Subcutaneous abdominal adipose tissue (tissue), 5 donors: ENCODE measurements around the gene DPP9.
"Not testable (repeated sequence)": the region's sequence is repeated elsewhere in the genome, so short reads cannot be mapped to it uniquely, and the experiment has no call there.

ENCODE experiments used
- H3K27ac ChIP-seq: one replicate; pipeline ENCODE4 v1.7.0; 2013; ENCODE audit warnings: low read depth, mild to moderate bottlenecking, inconsistent platforms, low read length, moderate library complexity
- H3K27me3 ChIP-seq, 5 donors: one replicate each; pipeline ENCODE4 v1.7.0; 2013; ENCODE audit warnings: low read length in 5 of 5, inconsistent platforms in 1 of 5; ENCODE audit not compliant: control insufficient read depth in 5 of 5, insufficient read depth in 4 of 5
- H3K36me3 ChIP-seq, 5 donors: one replicate each; pipeline ENCODE4 v1.7.0; 2013; ENCODE audit warnings: low read length in 5 of 5; ENCODE audit not compliant: control insufficient read depth in 5 of 5, insufficient read depth in 5 of 5
- H3K4me1 ChIP-seq, 5 donors: one replicate each; pipeline ENCODE4 v1.7.0; 2013; ENCODE audit warnings: low read length in 5 of 5, mild to moderate bottlenecking in 3 of 5, moderate library complexity in 1 of 5; ENCODE audit not compliant: control insufficient read depth in 5 of 5, insufficient read depth in 5 of 5
- H3K4me3 ChIP-seq, 5 donors: one replicate each; pipeline ENCODE4 v1.7.0; 2013; ENCODE audit warnings: low read length in 5 of 5, low read depth in 1 of 5
- H3K9ac ChIP-seq, 5 donors: one replicate each; pipeline ENCODE4 v1.7.0; 2013; ENCODE audit warnings: low read length in 5 of 5, mild to moderate bottlenecking in 4 of 5, moderate library complexity in 3 of 5
- H3K9me3 ChIP-seq, 5 donors: one replicate each; pipeline ENCODE4 v1.7.0; 2013; ENCODE audit warnings: low read length in 5 of 5; ENCODE audit not compliant: control insufficient read depth in 5 of 5
- donor health status: healthy.
- donor health status: healthy.
- donor health status: healthy.
- donor health status: healthy.
- donor health status: healthy.

Gene DPP9

GRCh38 chr19:4680021-4680420 lies 43.6 kb downstream of the DPP9 start:
- not testable (repeated sequence) for H3K9me3 ChIP-seq, H3K27ac ChIP-seq, H3K4me3 ChIP-seq, H3K27me3 ChIP-seq, H3K4me1 ChIP-seq, H3K9ac ChIP-seq
- peaks cover 0 to 75% (median 60%) of the 10 kb centered on the region in 5 donors for H3K36me3 ChIP-seq

- H3K27ac ChIP-seq, result no peak overlapping the region
- no peak overlapping the region for H3K4me3 ChIP-seq
- no peak overlapping the region for H3K9ac ChIP-seq
- peaks cover 0 to 8% (median 3%) of the 10 kb centered on the region in 5 donors for H3K4me1 ChIP-seq
- peaks cover 0 to 71% (median 57%) of the 10 kb centered on the region in 5 donors for H3K36me3 ChIP-seq
- no peaks in the 10 kb centered on the region for H3K27me3 ChIP-seq
- no peaks in the 10 kb centered on the region for H3K9me3 ChIP-seq
These were observed 44.5 kb downstream of the DPP9 start for GRCh38 chr19:4678881-4679790.

- Histone ChIP-seq H3K9me3 (no peaks in the 10 kb centered on the region), H3K27me3 (no peaks in the 10 kb centered on the region), H3K27ac (no peak overlapping the region), H3K4me3 (no peak overlapping the region), H3K36me3 (peaks cover 0 to 52% (median 42%) of the 10 kb centered on the region in 5 donors), H3K4me1 (peaks cover 0 to 8% (median 3%) of the 10 kb centered on the region in 5 donors), H3K9ac (no peak overlapping the region)
These were observed 46.5 kb downstream of the DPP9 start for GRCh38 chr19:4676955-4677731.

- peaks cover 0 to 37% (median 32%) of the 10 kb centered on the region in 5 donors for H3K36me3 ChIP-seq
- H3K4me1 ChIP-seq, result peaks cover 0 to 12% (median 6%) of the 10 kb centered on the region in 5 donors
- no peaks in the 10 kb centered on the region for H3K27me3 ChIP-seq
- H3K9ac ChIP-seq, result no peak overlapping the region
- H3K9me3 ChIP-seq, result no peaks in the 10 kb centered on the region
- no peak overlapping the region for H3K27ac ChIP-seq
- H3K4me3 ChIP-seq, result no peak overlapping the region
These were observed 48.3 kb downstream of the DPP9 start for GRCh38 chr19:4675346-4675745.

GRCh38 chr19:4673726-4674125 lies 49.9 kb downstream of the DPP9 start:
- no peak overlapping the region for H3K9ac ChIP-seq
- H3K9me3 ChIP-seq, result no peaks in the 10 kb centered on the region
- no peak overlapping the region for H3K4me3 ChIP-seq
- no peak overlapping the region for H3K27ac ChIP-seq
- no peaks in the 10 kb centered on the region for H3K27me3 ChIP-seq
- H3K36me3 ChIP-seq, result peaks cover 0 to 29% (median 24%) of the 10 kb centered on the region in 5 donors
- peaks cover 2 to 23% (median 17%) of the 10 kb centered on the region in 5 donors for H3K4me1 ChIP-seq

- H3K4me1 ChIP-seq, result peaks cover 2 to 28% (median 17%) of the 10 kb centered on the region in 5 donors
- H3K9me3 ChIP-seq, result no peaks in the 10 kb centered on the region
- no peak overlapping the region for H3K27ac ChIP-seq
- no peaks in the 10 kb centered on the region for H3K27me3 ChIP-seq
- H3K36me3 ChIP-seq, result peaks cover 0 to 26% (median 22%) of the 10 kb centered on the region in 5 donors
- H3K9ac ChIP-seq, result no peak overlapping the region
- H3K4me3 ChIP-seq, result no peak overlapping the region
These were observed 50.4 kb downstream of the DPP9 start for GRCh38 chr19:4673216-4673615.

- H3K27ac ChIP-seq, result peak overlapping the region; percentile 70
- H3K36me3 ChIP-seq, result peaks cover 0 to 29% (median 22%) of the 10 kb centered on the region in 5 donors
- no peaks in the 10 kb centered on the region for H3K27me3 ChIP-seq
- H3K4me3 ChIP-seq, result no peak overlapping the region
- no peaks in the 10 kb centered on the region for H3K9me3 ChIP-seq
- H3K9ac ChIP-seq, result no peak overlapping the region
- H3K4me1 ChIP-seq, result peaks cover 2 to 23% (median 13%) of the 10 kb centered on the region in 5 donors
These were observed 52.3 kb downstream of the DPP9 start for GRCh38 chr19:4671185-4671851.

GRCh38 chr19:4669723-4670480 lies 53.7 kb downstream of the DPP9 start, which contains the start of gene MYDGF:
Gene MYDGF, minus strand, starts transcription at chr19:4670342. Its CDS starts 8 bp downstream, at chr19:4670334.
- Histone ChIP-seq H3K36me3 (peaks cover 0 to 35% (median 20%) of the 10 kb centered on the region in 5 donors), H3K9me3 (no peaks in the 10 kb centered on the region), H3K4me3 (peak within 1 kb of the TSS; percentile 76 to 92 (median 86)), H3K27me3 (no peaks in the 10 kb centered on the region), H3K4me1 (peaks cover 2 to 23% (median 13%) of the 10 kb centered on the region in 5 donors), H3K9ac (peak within 1 kb of the TSS; percentile 68 to 91 (median 85)), H3K27ac (peak within 1 kb of the TSS; percentile 84)

- Histone ChIP-seq H3K36me3 (peaks cover 0 to 75% (median 55%) of the 10 kb centered on the region in 5 donors), H3K27me3 (no peaks in the 10 kb centered on the region), H3K4me1 (peaks cover 2 to 16% (median 9%) of the 10 kb centered on the region in 5 donors), H3K9me3 (no peaks in the 10 kb centered on the region), H3K4me3 (no peak overlapping the region), H3K27ac (no peak overlapping the region), H3K9ac (no peak overlapping the region)
These were observed 59.0 kb downstream of the DPP9 start for GRCh38 chr19:4664642-4665041.
